ENCODE measurements around the gene MXI1. TPM values are rescaled to one million over a fixed set of nuclear protein-coding genes. Genes with fewer than 3 reads are reported as not detected.

The MXI1 gene
- total and polyA plus RNA-seq, 2 experiments from 2014 or later = 5.1 to 8.5 TPM

DNA sequence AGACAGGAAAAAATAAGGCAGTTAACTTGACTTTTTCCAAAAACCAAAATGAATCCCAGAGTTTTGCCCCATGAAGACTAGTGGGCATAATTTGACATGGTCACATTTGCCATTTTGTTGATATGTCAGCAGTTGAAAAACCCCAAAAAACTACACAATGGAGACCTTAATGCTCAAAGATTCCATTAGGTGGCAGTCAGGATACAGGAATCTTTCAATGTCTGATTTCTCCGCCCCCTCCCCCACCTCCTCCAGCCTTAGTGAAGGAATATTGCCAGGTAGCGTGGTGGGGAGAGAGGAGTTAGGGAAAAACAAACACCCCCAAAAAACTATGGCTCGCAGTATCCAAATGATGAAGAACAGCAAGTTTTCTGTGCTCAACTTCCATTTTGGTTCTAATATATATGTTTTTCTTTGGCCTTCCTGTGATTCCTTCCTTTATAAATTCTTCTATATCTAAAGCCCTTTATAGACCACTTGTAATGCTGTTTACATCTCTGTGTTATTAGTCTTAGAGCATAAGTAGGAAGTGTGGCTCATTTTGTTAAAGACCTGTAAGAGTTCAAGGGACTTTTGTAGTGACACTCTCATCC, 104.0 kb downstream of the MXI1 start:
- DNase-seq (ENCODE audit: low spot score) (peak; percentile 87), ATAC-seq (peak; percentile 86)
- H3F3A ChIP-seq (replicated peaks; ENCODE audit: low read depth) = no peaks in the 10 kb centered on the region
- H3K36me3 Mint-ChIP-seq (ENCODE audit: low read depth) = no peaks in the 10 kb centered on the region
- H3K27ac Mint-ChIP-seq = no peak overlapping the region
- peaks cover 5% of the 10 kb centered on the region; the same call in 1 of the 2 replicates for H3K4me1 ChIP-seq (ENCODE audit: insufficient read depth)
- no peaks in the 10 kb centered on the region for H3K9me2 ChIP-seq (ENCODE audit: insufficient read depth)
- no peaks in the 10 kb centered on the region for H3K27me3 Mint-ChIP-seq (ENCODE audit: insufficient read depth, low read depth, poor library complexity)
- H3K27ac ChIP-seq (ENCODE audit: low read depth) = no peak overlapping the region
- no peak overlapping the region for H3K4me3 ChIP-seq
- H2AFZ ChIP-seq = peak overlapping the region; percentile 29; the same call in 1 of the 2 replicates
- no peaks in the 10 kb centered on the region for H3K9me3 Mint-ChIP-seq
- H4K20me1 ChIP-seq (replicated peaks; ENCODE audit: insufficient read depth) = no peaks in the 10 kb centered on the region
- no peaks in the 10 kb centered on the region for H3K36me3 ChIP-seq (ENCODE audit: insufficient read depth)
- H3K4me2 ChIP-seq = peak overlapping the region; percentile 27; the same call in 1 of the 2 replicates
- H3K79me2 ChIP-seq (replicated peaks; ENCODE audit: insufficient read depth) = no peaks in the 10 kb centered on the region
- no peak overlapping the region for H3K4me3 Mint-ChIP-seq
- H3K27me3 ChIP-seq (ENCODE audit: insufficient read depth) = no peaks in the 10 kb centered on the region
- peaks cover 16% of the 10 kb centered on the region for H3K4me1 Mint-ChIP-seq
- TF ChIP-seq ZNF331 (CRISPR knock-in tag; IDR thresholded peaks at IDR 0.05; ENCODE audit: low read depth) (no peak), CREB1 (CRISPR knock-in tag; IDR thresholded peaks at IDR 0.05; ENCODE audit: low read depth) (0 out of 2 replicates have a peak, but pooled peaks have one; percentile 3), CTCF (conservative IDR thresholded peaks at IDR 0.05; ENCODE audit: low read depth in 2 of 2) (peak; percentile 75 to 82)

DNA sequence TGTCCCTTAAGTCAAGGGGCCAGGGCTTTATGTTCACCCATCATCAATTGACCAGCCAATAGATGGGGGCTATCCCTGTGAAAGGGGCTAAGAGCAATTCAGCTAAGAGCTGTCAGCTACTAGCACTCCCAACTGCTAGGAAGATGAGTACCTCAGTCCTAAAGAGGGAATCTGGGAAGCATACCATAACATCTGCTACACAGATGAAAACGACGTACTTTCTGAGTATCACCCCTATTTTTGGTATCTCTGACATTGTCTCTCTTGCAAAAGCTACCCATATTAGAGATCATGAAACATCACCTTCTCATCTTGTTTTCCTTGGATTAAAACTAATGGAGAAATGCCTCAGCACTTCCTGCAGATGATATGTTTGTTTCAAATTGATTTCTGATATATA, 104.8 kb downstream of the MXI1 start:
- Histone ChIP-seq H3F3A (replicated peaks; ENCODE audit: low read depth) (no peaks in the 10 kb centered on the region), H3K27me3 (ENCODE audit: insufficient read depth) (no peaks in the 10 kb centered on the region), H3K27ac (ENCODE audit: low read depth) (no peak overlapping the region), H3K4me2 (no peak overlapping the region), H2AFZ (0 out of 2 replicates have a peak overlapping the region, but pooled peaks have one; percentile 29), H3K79me2 (replicated peaks; ENCODE audit: insufficient read depth) (no peaks in the 10 kb centered on the region), H4K20me1 (replicated peaks; ENCODE audit: insufficient read depth) (no peaks in the 10 kb centered on the region), H3K9me2 (ENCODE audit: insufficient read depth) (no peaks in the 10 kb centered on the region), H3K4me1 (ENCODE audit: insufficient read depth) (peaks cover 5% of the 10 kb centered on the region; the same call in 1 of the 2 replicates), H3K36me3 (ENCODE audit: insufficient read depth) (no peaks in the 10 kb centered on the region), H3K4me3 (no peak overlapping the region)
- H3K4me1 Mint-ChIP-seq = peaks cover 16% of the 10 kb centered on the region
- ATAC-seq = no peak
- no peaks in the 10 kb centered on the region for H3K27me3 Mint-ChIP-seq (ENCODE audit: insufficient read depth, low read depth, poor library complexity)
- H3K36me3 Mint-ChIP-seq (ENCODE audit: low read depth) = no peaks in the 10 kb centered on the region
- no peak for DNase-seq (ENCODE audit: low spot score)
- H3K27ac Mint-ChIP-seq = no peak overlapping the region
- no peak overlapping the region for H3K4me3 Mint-ChIP-seq
- H3K9me3 Mint-ChIP-seq = no peaks in the 10 kb centered on the region
- TF ChIP-seq, protein P1, sequence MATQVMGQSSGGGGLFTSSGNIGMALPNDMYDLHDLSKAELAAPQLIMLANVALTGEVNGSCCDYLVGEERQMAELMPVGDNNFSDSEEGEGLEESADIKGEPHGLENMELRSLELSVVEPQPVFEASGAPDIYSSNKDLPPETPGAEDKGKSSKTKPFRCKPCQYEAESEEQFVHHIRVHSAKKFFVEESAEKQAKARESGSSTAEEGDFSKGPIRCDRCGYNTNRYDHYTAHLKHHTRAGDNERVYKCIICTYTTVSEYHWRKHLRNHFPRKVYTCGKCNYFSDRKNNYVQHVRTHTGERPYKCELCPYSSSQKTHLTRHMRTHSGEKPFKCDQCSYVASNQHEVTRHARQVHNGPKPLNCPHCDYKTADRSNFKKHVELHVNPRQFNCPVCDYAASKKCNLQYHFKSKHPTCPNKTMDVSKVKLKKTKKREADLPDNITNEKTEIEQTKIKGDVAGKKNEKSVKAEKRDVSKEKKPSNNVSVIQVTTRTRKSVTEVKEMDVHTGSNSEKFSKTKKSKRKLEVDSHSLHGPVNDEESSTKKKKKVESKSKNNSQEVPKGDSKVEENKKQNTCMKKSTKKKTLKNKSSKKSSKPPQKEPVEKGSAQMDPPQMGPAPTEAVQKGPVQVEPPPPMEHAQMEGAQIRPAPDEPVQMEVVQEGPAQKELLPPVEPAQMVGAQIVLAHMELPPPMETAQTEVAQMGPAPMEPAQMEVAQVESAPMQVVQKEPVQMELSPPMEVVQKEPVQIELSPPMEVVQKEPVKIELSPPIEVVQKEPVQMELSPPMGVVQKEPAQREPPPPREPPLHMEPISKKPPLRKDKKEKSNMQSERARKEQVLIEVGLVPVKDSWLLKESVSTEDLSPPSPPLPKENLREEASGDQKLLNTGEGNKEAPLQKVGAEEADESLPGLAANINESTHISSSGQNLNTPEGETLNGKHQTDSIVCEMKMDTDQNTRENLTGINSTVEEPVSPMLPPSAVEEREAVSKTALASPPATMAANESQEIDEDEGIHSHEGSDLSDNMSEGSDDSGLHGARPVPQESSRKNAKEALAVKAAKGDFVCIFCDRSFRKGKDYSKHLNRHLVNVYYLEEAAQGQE (IDR thresholded peaks at IDR 0.05; ENCODE audit: unreplicated experiment) = no peak
- TF ChIP-seq, protein P2, sequence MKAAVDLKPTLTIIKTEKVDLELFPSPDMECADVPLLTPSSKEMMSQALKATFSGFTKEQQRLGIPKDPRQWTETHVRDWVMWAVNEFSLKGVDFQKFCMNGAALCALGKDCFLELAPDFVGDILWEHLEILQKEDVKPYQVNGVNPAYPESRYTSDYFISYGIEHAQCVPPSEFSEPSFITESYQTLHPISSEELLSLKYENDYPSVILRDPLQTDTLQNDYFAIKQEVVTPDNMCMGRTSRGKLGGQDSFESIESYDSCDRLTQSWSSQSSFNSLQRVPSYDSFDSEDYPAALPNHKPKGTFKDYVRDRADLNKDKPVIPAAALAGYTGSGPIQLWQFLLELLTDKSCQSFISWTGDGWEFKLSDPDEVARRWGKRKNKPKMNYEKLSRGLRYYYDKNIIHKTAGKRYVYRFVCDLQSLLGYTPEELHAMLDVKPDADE (IDR thresholded peaks at IDR 0.05) = no peak
- TF ChIP-seq ZNF331 (CRISPR knock-in tag; IDR thresholded peaks at IDR 0.05; ENCODE audit: low read depth) (no peak), CREB1 (CRISPR knock-in tag; IDR thresholded peaks at IDR 0.05; ENCODE audit: low read depth) (no peak), STAT1 (IDR thresholded peaks at IDR 0.05; ENCODE audit: unreplicated experiment) (no peak), JUNB (IDR thresholded peaks at IDR 0.05; ENCODE audit: unreplicated experiment) (no peak), ZNF462 (CRISPR knock-in tag; IDR thresholded peaks at IDR 0.05) (no peak)

Measured in GM23338 (cell line).